HCT116 (cell line): ENCODE data around the gene TSPEAR.

ENCODE experiments used
- CTCF ChIP-seq, 3 experiments: fragments of 200-600 bp in 1 of 3; sonication (generic) in 1 of 3; IDR thresholded peaks in 2 of 3; conservative IDR thresholded peaks in 1 of 3; 2 replicates each; pipeline ENCODE4 v1.5.1; 2012 to 2017; ENCODE audit warnings: low read depth in 2 of 3, low read length in 2 of 3, antibody characterized with exemption in 1 of 3, borderline replicate concordance in 1 of 3, control low read depth in 1 of 3, mild to moderate bottlenecking in 1 of 3, mixed read lengths in 1 of 3, mixed run types in 1 of 3, moderate library complexity in 1 of 3; ENCODE audit not compliant: insufficient read depth in 1 of 3
- EZH2 ChIP-seq: fragments of 200-600 bp; sonication (generic); IDR thresholded peaks from 2 replicates; pipeline ENCODE4 v1.6.1; 2017; ENCODE audit warnings: antibody characterized with exemption, mixed run types
- POLR2A ChIP-seq: IDR thresholded peaks from 2 replicates; pipeline ENCODE4 v1.7.0; 2011; ENCODE audit warnings: borderline replicate concordance; ENCODE audit not compliant: insufficient read depth, insufficient read length; ENCODE audit errors: extremely low read depth
- POLR2AphosphoS5 ChIP-seq: IDR thresholded peaks from 2 replicates; pipeline ENCODE4 v1.6.1; 2011; ENCODE audit warnings: mild to moderate bottlenecking, low read depth, low read length, moderate library complexity
- REST ChIP-seq: IDR thresholded peaks from 2 replicates; pipeline ENCODE4 v1.6.1; 2012; ENCODE audit warnings: low read depth
- SRF ChIP-seq: IDR thresholded peaks from 2 replicates; pipeline ENCODE4 v1.6.1; 2012; ENCODE audit warnings: low read depth

- TF ChIP-seq CTCF (IDR thresholded peaks at IDR 0.05 in 2 of 3, conservative IDR thresholded peaks at IDR 0.05 in 1 of 3; ENCODE audit: borderline replicate concordance in 1 of 3, insufficient read depth in 1 of 3, low read depth in 2 of 3, low read length in 2 of 3), result no peak
- no peak for TF ChIP-seq POLR2A
- TF ChIP-seq REST, result no peak
- no peak for TF ChIP-seq POLR2AphosphoS5
- TF ChIP-seq SRF, result no peak
- no peak for TF ChIP-seq EZH2
These were observed 2.4 kb downstream of the TSPEAR start for GRCh38 chr21:44708866-44709425.
